Activated CD8-positive, alpha-beta memory T cell treated with anti-CD3 and anti-CD28 coated beads, Interleukin-2, amount 50 U/mL, for 1 hour (primary cell): ENCODE data around the gene DTD2.

Experiments
- DNase-seq: peaks from one replicate; pipeline ENCODE4 v3.0.0-alpha.2; 2020; ENCODE audit errors: extremely low read depth

DTD2 gene

DNA sequence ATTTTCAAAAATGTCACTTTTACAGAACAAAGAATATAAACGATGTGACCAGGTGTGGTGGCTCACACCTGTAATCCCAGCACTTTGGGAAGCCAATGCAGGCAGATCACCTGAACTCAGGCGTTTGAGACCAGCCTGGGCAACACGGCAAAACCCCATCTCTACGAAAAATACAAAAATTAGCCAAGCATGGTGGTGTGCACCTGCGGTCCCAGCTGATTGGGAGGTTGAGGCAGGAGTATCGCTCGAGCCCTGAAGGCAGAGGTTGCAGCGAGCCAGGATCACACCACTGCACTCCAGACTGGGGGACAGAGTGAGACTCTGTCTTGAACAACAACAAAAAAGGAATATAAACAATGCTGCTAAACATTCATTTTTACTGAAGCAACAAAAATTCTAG lies 52.2 kb downstream of the DTD2 start:
- no peak for DNase-seq

DNA sequence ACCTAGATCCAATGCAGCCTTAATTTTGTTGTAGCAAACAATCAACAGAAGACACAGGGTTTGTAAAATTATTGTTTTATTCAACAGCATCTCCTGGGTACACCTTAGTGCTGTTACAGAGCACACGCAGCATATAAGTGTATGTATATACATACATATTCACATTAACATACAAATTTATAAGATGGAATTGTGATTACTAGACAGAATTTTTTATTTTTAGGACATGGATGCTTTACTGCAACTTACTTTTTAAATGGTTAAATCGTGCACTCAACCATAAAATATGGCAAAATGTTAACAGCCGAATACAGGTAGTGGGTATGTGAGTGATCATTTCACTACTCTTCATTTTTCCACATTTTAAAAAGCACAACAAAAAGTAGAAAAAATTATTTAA lies 53.6 kb downstream of the DTD2 start:
- no peak for DNase-seq

DNA sequence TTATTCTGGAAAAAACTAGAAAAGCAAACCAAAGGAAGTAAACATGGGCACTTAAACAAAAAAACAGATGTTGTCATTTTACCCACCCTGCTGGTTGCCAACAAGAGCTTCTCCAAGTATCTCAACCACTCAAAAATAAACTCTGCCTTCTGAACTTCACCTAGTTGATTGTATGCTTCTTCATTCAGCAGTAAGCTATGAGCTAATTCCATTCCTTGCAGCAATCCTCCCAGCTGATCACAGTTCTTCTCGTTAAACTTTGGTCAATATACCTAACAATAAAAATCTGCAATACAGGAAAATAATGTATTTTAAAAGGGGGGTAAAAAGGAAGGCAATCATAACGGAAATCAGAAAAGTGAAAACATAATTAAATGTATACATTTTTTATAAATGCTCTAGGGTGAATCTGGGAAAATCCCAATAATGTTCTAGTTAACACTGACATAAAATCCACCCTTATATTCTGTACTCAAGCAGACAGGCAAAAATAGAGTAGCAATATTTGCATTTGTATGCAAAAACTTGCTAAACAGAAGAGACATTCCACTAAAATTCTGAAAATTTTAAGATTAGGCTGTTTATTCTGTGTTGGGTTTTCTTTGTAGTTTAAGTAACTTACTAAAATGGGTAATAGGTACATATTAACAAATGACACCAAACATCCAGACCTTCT lies 54.4 kb downstream of the DTD2 start:
- no peak for DNase-seq

DNA sequence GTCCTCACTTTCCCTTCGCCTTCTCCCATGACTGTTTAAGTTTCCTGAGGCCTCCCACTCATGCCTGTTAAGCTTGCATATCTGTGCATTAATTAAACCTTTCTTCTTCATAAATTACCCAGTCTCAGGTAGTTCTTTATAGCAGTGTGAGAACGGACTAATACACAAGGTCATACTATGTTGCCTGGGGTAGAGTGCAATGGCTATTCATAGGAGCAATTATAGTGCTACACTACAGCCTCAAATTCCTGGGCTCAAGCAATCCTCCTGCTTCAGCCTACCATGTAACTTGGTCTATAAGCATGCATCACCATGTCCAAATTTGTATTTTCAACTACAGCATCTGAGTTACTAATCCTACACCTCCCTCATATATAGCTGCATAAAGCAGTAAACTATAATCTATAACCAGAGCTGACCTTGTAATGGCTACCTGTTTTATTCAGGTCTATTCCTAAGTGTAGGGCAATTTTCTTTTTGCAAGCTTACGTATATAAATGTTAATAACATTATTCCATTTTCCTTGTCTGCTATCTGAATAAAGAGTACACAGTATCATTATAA lies 55.9 kb downstream of the DTD2 start:
- DNase-seq: no peak

DNA sequence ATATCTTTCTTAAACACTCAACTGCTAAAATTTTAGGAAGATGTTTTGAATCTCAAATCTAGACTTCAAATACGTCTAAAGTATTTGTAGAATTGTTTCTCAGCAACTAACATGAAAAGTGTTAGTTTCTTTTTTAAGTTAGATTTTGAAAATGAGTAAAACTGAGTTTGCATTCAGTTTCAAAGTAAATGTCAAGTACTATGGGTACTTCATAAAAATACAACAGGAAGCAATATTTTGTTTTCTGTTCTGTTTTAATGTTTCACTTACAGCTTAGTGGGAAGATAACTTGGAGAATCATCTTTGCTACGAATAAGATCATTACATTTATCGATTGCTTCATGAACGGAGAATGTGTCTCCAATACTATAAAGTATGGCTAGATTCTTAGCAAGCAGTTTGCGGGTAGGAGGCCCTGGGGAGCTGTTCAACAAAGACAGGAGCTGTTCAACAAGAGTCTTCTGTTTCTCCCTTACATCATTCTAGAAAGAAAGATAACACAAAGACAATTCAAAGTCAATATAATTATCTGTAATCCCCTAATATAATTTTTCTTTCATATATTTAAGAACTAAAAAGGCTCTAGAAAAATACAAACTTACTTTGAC lies 57.2 kb downstream of the DTD2 start:
- DNase-seq: no peak
